NOMO-1 treated with DMSO at 0.1 percent for 48 hours (cell line): ENCODE data around the gene ZC3H18.
"Not testable (repeated sequence)": the region's sequence is repeated elsewhere in the genome, so short reads cannot be mapped to it uniquely, and the experiment has no call there.

Experiments
- DNase-seq: peaks from one replicate; lab custom pipeline; 2025; ENCODE audit not compliant: unreplicated experiment; lab: John Stamatoyannopoulos, UW

The ZC3H18 gene

GRCh38 chr16:88651989-88652761 lies 82.0 kb downstream of the ZC3H18 start:
- no peak for DNase-seq

- no peak for DNase-seq
Measured at GRCh38 chr16:88652762-88653063, 82.5 kb downstream of the ZC3H18 start.

DNA sequence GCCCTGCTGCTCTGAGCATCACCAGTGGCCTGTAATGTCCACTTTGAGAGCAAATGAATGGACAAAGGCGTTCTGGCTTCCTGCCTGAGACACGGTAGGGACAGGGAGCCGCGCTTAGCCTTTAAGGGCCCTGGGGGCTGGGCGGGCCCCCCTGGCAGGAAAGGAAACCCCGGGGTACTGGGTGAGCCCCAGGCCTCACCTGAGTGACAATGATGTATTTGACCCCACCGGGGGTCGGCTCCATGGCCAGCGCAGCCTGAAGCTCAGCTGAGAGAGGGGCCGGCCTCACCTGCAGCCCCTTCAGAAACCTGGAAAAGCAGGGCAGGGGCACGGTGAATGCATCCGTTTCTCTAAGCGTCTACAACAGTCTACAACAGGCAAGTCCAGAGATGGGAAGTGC lies 82.9 kb downstream of the ZC3H18 start:
- no peak for DNase-seq

DNA sequence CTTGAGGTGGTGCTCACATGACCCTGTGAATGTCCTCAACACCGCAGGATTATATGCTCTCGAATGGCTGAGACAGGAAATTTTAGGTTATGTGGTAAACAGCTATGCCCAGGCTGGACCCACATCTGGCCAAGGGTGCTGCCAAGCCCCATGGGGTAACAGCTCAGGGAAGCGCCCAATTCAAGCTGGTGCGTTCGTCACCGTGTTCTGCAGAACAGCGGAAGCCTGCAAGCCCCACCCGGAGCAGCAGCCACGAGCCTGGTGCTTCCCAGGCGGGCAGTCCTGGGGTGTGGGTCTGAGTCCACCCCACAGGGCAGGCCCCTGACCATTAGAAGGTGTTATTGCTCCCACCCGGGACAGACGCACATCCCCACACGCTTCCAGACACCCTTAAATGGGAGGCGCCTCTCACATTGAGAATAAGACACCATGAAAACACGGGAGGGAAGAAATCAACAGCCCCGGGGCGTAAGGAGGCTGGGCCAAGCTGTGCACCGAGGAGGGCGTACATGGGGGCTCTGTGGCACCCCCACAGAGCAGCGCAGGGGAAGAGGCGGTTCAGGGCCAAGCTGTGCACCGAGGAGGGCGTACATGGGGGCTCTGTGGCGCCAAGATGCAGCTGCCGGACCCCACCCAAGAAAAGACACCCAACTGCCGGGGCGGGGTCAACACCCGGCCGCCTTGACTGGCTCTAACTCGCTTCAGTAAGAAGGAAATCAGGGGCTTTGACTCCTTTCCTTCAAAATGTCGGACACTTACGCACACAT lies 83.6 kb downstream of the ZC3H18 start:
- DNase-seq: no peak

- no peak for DNase-seq
Measured at GRCh38 chr16:88654363-88655052, 84.3 kb downstream of the ZC3H18 start.

- no peak for DNase-seq
Measured at GRCh38 chr16:88655053-88655732, 85.0 kb downstream of the ZC3H18 start.

- DNase-seq: no peak
Measured at GRCh38 chr16:88655733-88656281, 85.6 kb downstream of the ZC3H18 start.

- DNase-seq: no peak
Measured at GRCh38 chr16:88656291-88656980, 86.2 kb downstream of the ZC3H18 start.

DNA sequence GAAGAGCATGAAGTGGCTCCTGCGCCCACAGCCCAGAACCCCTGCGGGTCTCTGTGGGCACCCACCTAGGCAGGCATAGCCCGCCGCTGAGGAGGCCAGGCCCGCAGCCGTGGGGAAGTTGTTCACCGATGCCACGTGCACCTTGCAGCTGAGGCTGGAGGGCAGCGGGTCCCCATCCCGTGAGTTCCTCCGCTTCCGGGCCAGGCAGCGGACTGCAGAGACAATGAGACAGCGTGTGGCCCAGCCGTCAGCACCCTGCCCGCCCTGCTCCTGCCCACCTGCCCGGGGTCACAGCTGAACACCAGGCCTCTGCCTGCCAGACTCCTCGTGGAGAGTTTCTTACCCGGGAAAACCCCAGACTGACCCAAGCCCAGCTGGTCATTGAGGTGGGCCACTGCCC lies 87.2 kb downstream of the ZC3H18 start:
- DNase-seq: no peak

DNA sequence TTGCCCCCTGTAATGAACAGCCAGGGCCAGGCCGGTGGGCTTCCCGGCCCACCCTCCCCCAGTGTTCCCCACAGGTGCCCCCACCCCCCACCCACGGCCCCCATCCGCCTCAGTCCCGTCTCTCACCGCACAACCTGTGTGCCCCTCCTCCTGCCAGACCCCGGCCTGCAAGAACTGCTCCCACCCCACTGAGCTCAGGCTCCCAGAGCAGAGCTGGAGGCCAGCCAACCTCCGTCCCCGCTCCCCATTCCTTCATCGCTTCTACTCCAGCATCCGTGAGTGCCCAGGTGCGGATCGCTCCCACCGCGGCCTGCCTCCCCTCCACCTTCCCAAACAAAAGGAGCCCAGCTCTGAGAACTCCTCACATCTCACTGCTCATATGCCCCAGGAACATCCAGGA lies 88.5 kb downstream of the ZC3H18 start:
- no peak for DNase-seq

- DNase-seq: no peak
Measured at GRCh38 chr16:88659160-88659559, 89.0 kb downstream of the ZC3H18 start.

DNA sequence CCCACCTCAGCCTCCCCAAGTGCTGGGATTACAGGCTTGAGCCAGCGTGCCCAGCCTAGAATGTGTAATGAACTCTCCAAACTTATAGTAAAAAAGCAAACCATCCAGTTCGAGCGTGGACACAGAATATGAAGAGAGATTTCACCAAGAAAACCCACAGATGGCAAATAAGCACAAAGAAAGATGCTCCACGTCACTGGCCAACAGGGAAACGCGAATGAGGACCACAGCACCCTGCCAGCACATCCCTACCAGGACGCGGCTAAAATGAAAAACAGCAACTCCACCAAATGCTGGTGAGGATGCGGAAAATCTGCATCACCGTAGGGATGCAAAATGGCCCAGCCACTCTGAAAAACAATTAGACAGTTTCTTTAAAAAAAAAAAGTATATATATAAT lies 91.3 kb downstream of the ZC3H18 start:
- DNase-seq: no peak

GRCh38 chr16:88662222-88662842 lies 92.1 kb downstream of the ZC3H18 start:
- DNase-seq: no peak

DNA sequence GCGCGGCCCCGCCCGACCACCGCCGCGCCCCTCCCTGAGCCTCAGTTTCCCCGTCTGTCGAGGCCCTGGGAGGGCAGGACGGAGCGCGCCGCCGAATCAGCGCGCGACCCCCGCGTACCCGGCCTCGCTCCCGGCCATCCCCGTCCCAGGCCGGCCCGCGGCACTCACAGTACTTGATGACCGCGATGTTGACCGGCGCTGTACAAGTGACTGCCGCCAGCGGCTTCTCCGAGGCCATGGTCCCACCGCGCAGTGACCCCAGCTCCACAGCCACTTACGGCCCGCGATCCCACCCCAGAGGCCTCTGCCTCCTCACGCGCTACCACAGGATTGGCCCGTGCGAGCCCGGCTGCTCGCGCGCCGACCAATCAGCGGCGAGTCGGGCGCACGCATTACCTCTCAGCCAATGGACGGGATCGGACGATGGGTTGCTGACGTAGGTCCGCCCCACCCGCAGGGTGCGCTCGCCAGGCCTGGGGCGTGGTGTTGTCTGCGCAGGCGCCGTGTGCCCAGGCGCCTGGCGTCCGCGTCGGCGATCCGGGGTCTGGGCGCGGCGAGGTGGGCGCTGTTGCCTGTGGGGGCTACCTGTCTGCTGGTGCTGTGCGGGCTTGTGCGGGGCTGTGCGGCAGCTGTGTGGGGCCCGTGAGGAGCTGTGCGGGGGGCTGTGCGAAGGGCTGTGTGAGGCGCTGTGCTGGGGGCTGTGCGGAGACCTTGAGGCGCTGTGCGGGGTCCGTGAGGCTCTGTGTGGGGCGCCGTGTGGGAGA lies 92.8 kb downstream of the ZC3H18 start, which contains the start of gene MVD:
Gene MVD (minus strand): TSS at position 249 of the 764 bp plus-strand sequence. CDS start 11 bp downstream, at position 238.
- peak; percentile 98 for DNase-seq

GRCh38 chr16:88665148-88665547 lies 94.9 kb downstream of the ZC3H18 start:
- no peak for DNase-seq

DNA sequence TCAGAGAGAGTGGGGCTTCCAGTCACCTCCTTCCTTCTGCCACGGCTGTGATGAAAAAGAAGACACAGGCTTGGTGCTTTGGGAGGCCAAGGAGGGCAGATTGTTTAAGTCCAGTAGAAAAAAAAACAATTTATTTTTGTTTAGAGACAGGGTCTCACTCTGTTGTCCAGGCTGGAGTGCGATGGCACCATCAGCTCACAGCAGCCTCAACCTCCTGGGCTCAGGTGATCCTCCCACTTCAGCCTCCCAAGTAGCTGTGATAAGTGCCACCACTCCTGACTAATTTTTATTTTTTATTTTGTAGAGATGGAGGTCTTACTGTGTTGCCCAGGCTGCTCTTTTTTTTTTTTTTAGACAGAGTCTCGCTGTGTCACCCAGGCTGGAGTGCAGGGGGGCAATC lies 95.4 kb downstream of the ZC3H18 start:
- DNase-seq: no peak

GRCh38 chr16:88667461-88667860 lies 97.3 kb downstream of the ZC3H18 start:
- DNase-seq: no peak

- not testable (repeated sequence) for DNase-seq
Measured at GRCh38 chr16:88669493-88669892, 99.3 kb downstream of the ZC3H18 start.

GRCh38 chr16:88669980-88670379 lies 99.8 kb downstream of the ZC3H18 start:
- no peak for DNase-seq
